Measurements from ENCODE around the gene IZUMO2. TPM values are rescaled to one million over a fixed set of nuclear protein-coding genes. Genes with fewer than 3 reads are reported as not detected.

Gene IZUMO2
- total RNA-seq, 1 experiment from 2014 or later = not detected

GRCh38 chr19:50167314-50167721 is 4.2 kb upstream of the IZUMO2 start:
- no peaks in the 10 kb centered on the region for H4K20me1 ChIP-seq (ENCODE audit: insufficient read depth)
- intact Hi-C loops (cut with micrococcal nuclease) = no loop called here
- POLR2A ChIA-PET = no interaction called here
- H3K36me3 ChIP-seq (ENCODE audit: control insufficient read depth in 1 of 2, insufficient read depth in 2 of 2, low read length in 2 of 2) = no peaks in the 10 kb centered on the region
- ATAC-seq (no peak), DNase-seq (ENCODE audit: low read depth, low spot score) (no peak)
- RAD21 ChIA-PET (ENCODE audit: low non-redundant PET in 1 of 2, low total read pairs in 2 of 2, uncharacterized antibody in 2 of 2, unreplicated experiment in 2 of 2) = no interaction called here
- H3K79me2 ChIP-seq (ENCODE audit: insufficient read depth, low read length) = no peaks in the 10 kb centered on the region
- H3K27ac ChIP-seq (ENCODE audit: low read depth, low read length) = no peak overlapping the region
- H3K9me3 ChIP-seq (ENCODE audit: control insufficient read depth in 1 of 2, insufficient read depth in 1 of 2, low read depth in 1 of 2, low read length in 2 of 2) = no peaks in the 10 kb centered on the region
- no peak overlapping the region for H3K4me3 ChIP-seq (replicated peaks in 1 of 2; ENCODE audit: low read depth in 1 of 2, low read length in 2 of 2)
- H3K27me3 ChIP-seq (ENCODE audit: insufficient read depth, low read length) = no peaks in the 10 kb centered on the region
- peaks cover 0 to 7% of the 10 kb centered on the region in 2 experiments; a peak in 2 of 4 replicates for H3K4me1 ChIP-seq (ENCODE audit: control insufficient read depth in 1 of 2, insufficient read depth in 2 of 2, low read length in 2 of 2)
- H3K9ac ChIP-seq (ENCODE audit: low read length) = no peak overlapping the region
- CTCF ChIA-PET = no interaction called here
- no peaks in the 10 kb centered on the region for H3K9me2 ChIP-seq (ENCODE audit: insufficient read depth)
- no peak for TF ChIP-seq EZH2 (IDR thresholded peaks at IDR 0.05)
- no peak for TF ChIP-seq ZNF274 (IDR thresholded peaks at IDR 0.05; ENCODE audit: low read depth, low read length)
- no peak for TF ChIP-seq CEBPB (IDR thresholded peaks at IDR 0.05; ENCODE audit: low read depth)
- TF ChIP-seq TCF7L2 (IDR thresholded peaks at IDR 0.05; ENCODE audit: borderline replicate concordance, extremely low read depth, insufficient read depth, insufficient read length) = no peak
- H3K4me2 ChIP-seq (ENCODE audit: low read length) = no peak overlapping the region
- BruUV-seq (replicated peaks) = no TSS peak
- H2AFZ ChIP-seq (ENCODE audit: low read depth, low read length, poor library complexity, severe bottlenecking) = no peak overlapping the region

DNA sequence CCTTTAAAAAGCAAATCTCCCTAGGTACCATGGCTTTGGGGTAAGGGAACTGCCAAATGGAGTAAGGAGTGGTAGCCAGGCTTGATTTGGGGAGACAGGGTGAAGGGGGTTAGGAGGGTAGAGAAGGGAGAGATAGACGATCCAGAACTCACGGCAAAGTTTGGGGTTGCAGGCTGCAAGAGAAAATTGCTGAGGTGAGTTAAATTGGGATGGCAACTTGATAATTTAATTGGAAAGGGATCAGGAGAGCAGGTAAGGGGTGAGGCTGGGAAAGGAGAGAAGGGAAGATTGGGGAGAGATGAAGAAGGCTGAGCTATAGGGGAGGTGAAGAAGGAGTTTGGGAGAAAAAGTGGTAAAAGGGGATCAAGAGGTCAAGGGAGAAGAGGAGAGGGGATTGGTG is 4.0 kb downstream of the IZUMO2 start:
- H3K4me1 ChIP-seq (ENCODE audit: control insufficient read depth in 1 of 2, insufficient read depth in 2 of 2, low read length in 2 of 2) = no peaks in the 10 kb centered on the region; a peak in 1 of 4 replicates
- H3K79me2 ChIP-seq (ENCODE audit: insufficient read depth, low read length) = no peaks in the 10 kb centered on the region
- H3K27me3 ChIP-seq (ENCODE audit: insufficient read depth, low read length) = no peaks in the 10 kb centered on the region
- no peaks in the 10 kb centered on the region for H3K36me3 ChIP-seq (ENCODE audit: control insufficient read depth in 1 of 2, insufficient read depth in 2 of 2, low read length in 2 of 2)
- no peak for ATAC-seq
- POLR2A ChIA-PET = no interaction called here
- intact Hi-C loops (cut with micrococcal nuclease) = no loop called here
- BruUV-seq (replicated peaks) = no TSS peak
- no peak overlapping the region for H3K4me2 ChIP-seq (ENCODE audit: low read length)
- no peaks in the 10 kb centered on the region for H3K9me2 ChIP-seq (ENCODE audit: insufficient read depth)
- H3K9ac ChIP-seq (ENCODE audit: low read length) = no peak overlapping the region
- no peak overlapping the region for H3K27ac ChIP-seq (ENCODE audit: low read depth, low read length)
- CTCF ChIA-PET = no interaction called here
- DNase-seq (ENCODE audit: low read depth, low spot score) = no peak
- RAD21 ChIA-PET (ENCODE audit: low non-redundant PET in 1 of 2, low total read pairs in 2 of 2, uncharacterized antibody in 2 of 2, unreplicated experiment in 2 of 2) = no interaction called here
- no peaks in the 10 kb centered on the region for H4K20me1 ChIP-seq (ENCODE audit: insufficient read depth)
- peaks cover 0 to 3% of the 10 kb centered on the region in 2 experiments; a peak in 2 of 4 replicates for H3K9me3 ChIP-seq (ENCODE audit: control insufficient read depth in 1 of 2, insufficient read depth in 1 of 2, low read depth in 1 of 2, low read length in 2 of 2)
- TF ChIP-seq EGR1 (IDR thresholded peaks at IDR 0.05; ENCODE audit: low read depth) (no peak), CEBPB (IDR thresholded peaks at IDR 0.05; ENCODE audit: low read depth) (no peak), JUND (IDR thresholded peaks at IDR 0.05) (no peak), ZNF274 (IDR thresholded peaks at IDR 0.05; ENCODE audit: low read depth, low read length) (no peak), CBX3 (IDR thresholded peaks at IDR 0.05; ENCODE audit: low read depth) (no peak), ELF1 (IDR thresholded peaks at IDR 0.05; ENCODE audit: borderline replicate concordance, low read depth) (no peak), FOSL1 (IDR thresholded peaks at IDR 0.05; ENCODE audit: low read depth) (no peak), EZH2phosphoT487 (IDR thresholded peaks at IDR 0.05; ENCODE audit: borderline replicate concordance) (no peak), POLR2A (IDR thresholded peaks at IDR 0.05; ENCODE audit: borderline replicate concordance, extremely low read depth, insufficient read depth, insufficient read length) (no peak), ATF3 (IDR thresholded peaks at IDR 0.05) (no peak), RAD21 (IDR thresholded peaks at IDR 0.05; ENCODE audit: low read depth) (no peak), TCF7L2 (IDR thresholded peaks at IDR 0.05; ENCODE audit: borderline replicate concordance, extremely low read depth, insufficient read depth, insufficient read length) (no peak)
- TF ChIP-seq, protein P1, sequence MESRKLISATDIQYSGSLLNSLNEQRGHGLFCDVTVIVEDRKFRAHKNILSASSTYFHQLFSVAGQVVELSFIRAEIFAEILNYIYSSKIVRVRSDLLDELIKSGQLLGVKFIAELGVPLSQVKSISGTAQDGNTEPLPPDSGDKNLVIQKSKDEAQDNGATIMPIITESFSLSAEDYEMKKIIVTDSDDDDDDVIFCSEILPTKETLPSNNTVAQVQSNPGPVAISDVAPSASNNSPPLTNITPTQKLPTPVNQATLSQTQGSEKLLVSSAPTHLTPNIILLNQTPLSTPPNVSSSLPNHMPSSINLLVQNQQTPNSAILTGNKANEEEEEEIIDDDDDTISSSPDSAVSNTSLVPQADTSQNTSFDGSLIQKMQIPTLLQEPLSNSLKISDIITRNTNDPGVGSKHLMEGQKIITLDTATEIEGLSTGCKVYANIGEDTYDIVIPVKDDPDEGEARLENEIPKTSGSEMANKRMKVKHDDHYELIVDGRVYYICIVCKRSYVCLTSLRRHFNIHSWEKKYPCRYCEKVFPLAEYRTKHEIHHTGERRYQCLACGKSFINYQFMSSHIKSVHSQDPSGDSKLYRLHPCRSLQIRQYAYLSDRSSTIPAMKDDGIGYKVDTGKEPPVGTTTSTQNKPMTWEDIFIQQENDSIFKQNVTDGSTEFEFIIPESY (IDR thresholded peaks at IDR 0.05; ENCODE audit: extremely low read depth, insufficient replicate concordance, low read length) = no peak
- TF ChIP-seq, protein P2, sequence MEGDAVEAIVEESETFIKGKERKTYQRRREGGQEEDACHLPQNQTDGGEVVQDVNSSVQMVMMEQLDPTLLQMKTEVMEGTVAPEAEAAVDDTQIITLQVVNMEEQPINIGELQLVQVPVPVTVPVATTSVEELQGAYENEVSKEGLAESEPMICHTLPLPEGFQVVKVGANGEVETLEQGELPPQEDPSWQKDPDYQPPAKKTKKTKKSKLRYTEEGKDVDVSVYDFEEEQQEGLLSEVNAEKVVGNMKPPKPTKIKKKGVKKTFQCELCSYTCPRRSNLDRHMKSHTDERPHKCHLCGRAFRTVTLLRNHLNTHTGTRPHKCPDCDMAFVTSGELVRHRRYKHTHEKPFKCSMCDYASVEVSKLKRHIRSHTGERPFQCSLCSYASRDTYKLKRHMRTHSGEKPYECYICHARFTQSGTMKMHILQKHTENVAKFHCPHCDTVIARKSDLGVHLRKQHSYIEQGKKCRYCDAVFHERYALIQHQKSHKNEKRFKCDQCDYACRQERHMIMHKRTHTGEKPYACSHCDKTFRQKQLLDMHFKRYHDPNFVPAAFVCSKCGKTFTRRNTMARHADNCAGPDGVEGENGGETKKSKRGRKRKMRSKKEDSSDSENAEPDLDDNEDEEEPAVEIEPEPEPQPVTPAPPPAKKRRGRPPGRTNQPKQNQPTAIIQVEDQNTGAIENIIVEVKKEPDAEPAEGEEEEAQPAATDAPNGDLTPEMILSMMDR (IDR thresholded peaks at IDR 0.05 in 2 of 3, conservative IDR thresholded peaks at IDR 0.05 in 1 of 3; ENCODE audit: borderline replicate concordance in 1 of 3, insufficient read depth in 1 of 3, low read depth in 2 of 3, low read length in 2 of 3) = no peak
- no peak overlapping the region for H2AFZ ChIP-seq (ENCODE audit: low read depth, low read length, poor library complexity, severe bottlenecking)
- H3K4me3 ChIP-seq (replicated peaks in 1 of 2; ENCODE audit: low read depth in 1 of 2, low read length in 2 of 2) = no peak overlapping the region

Measured in HCT116 (cell line).